CD4-positive, alpha-beta T cell treated with Interferon gamma for 1 hour (primary cell): ENCODE results near the gene MTHFD2.

ENCODE experiments used
- DNase-seq: peaks from one replicate; pipeline ENCODE4 v3.0.0-alpha.2; 2020

The MTHFD2 gene

GRCh38 chr2:74232426-74232825 lies 34.0 kb downstream of the MTHFD2 start:
- no peak for DNase-seq

GRCh38 chr2:74233648-74234047 lies 35.2 kb downstream of the MTHFD2 start:
- no peak for DNase-seq

GRCh38 chr2:74235041-74235440 lies 36.6 kb downstream of the MTHFD2 start:
- DNase-seq, result no peak

GRCh38 chr2:74238879-74239278 lies 40.5 kb downstream of the MTHFD2 start:
- DNase-seq, result no peak

GRCh38 chr2:74239346-74239745 lies 40.9 kb downstream of the MTHFD2 start:
- no peak for DNase-seq

- DNase-seq, result no peak
Measured at GRCh38 chr2:74242354-74243071, 44.1 kb downstream of the MTHFD2 start.

GRCh38 chr2:74244286-74244685 lies 45.9 kb downstream of the MTHFD2 start:
- no peak for DNase-seq

- no peak for DNase-seq
Measured at GRCh38 chr2:74246496-74247195, 48.2 kb downstream of the MTHFD2 start.

DNA sequence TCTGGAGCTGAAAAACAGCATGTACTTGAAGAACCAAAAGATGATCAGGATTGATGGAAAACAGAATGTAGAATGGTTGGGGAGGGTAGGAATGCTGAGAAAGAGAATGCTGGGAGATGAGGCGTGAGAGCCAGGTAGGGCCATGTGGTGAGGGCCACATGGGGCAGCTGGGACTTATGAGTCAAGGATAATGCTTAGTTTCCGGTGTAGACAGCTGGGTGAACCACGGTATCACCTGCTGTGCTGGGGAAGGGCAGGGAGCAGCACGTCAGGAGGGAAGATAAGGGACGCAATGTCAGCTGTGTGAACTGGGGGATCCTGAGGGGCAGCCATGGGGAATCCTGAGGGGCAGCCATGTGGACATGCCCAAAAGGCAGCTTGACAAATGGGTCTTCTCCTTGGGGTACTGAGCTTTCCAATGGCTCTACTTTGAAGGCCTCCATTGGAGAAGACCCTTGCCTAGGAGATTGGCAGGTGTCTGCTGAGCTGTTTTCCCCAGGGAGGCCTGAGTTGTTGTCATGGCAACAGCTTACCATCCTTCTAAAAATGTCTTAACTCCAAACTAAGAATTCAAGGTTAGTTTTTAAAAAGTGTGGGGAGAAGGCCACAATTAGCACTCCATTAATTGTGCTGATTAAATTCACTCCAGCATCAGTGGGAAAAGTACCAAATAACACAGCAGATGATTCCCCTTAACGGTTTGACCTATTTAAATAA lies 51.1 kb downstream of the MTHFD2 start:
- no peak for DNase-seq

DNA sequence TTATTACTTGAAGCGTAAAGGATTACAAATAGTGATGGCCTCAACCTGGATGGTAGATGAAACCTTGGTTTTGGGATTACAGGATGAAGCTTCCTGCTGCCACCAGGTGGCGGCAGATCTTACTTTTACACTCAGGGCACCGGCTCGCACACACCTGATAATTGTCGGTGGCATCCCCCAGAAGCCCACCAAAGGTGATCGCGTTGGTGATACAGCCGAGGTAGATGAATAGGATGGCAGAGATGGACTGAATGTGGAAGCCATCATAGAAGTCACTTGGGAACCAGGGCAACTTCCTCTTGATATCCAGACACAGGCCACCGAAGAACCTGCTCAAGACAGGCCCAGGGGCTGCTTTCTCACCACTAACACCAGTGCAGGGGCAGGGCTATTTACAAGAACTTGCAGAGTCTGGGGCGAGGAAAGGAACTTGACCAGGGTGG lies 51.8 kb downstream of the MTHFD2 start:
- DNase-seq, result peak; percentile 46

DNA sequence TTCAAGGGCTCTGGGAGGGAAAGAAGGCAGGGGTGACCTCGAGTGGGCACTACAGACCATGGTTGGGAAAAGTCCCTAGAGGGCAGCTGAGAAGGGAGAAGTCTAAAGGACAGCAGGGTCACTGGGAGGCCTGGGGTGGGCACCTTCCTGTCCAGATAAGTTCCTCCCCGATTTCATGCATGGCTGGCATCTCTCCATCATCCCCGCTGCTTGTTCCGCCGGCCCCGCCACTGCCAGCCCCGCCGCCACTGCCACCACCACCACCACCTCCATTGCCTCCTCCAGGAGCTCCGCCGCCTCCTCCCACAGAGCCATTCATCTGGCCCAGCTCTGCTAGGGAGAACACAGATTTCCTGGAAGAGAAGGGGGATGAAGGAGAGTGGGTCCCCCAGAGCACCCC lies 53.6 kb downstream of the MTHFD2 start:
- no peak for DNase-seq

GRCh38 chr2:74252862-74253261 lies 54.4 kb downstream of the MTHFD2 start:
- no peak for DNase-seq

- DNase-seq, result no peak
Measured at GRCh38 chr2:74253306-74253970, 55.0 kb downstream of the MTHFD2 start.

DNA sequence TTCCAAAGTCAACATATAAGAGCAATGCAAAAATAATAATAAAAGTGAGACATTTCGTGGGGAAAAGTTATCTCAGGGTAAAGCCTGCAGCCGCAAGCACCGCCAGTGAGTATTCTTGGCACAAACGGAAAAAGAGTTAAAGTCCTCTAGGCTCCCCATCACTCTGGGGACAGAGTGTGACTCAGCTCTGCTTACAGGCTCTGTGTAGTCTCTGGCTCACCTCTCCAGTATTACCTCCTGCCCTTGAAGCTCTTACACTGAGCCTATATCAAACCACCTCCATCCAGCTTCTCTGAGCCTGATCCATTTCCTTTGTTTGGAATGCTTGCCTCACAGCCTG lies 55.5 kb downstream of the MTHFD2 start:
- DNase-seq, result no peak

GRCh38 chr2:74255660-74256213 lies 57.3 kb downstream of the MTHFD2 start:
- no peak for DNase-seq

- no peak for DNase-seq
Measured at GRCh38 chr2:74259191-74259590, 60.8 kb downstream of the MTHFD2 start.

DNA sequence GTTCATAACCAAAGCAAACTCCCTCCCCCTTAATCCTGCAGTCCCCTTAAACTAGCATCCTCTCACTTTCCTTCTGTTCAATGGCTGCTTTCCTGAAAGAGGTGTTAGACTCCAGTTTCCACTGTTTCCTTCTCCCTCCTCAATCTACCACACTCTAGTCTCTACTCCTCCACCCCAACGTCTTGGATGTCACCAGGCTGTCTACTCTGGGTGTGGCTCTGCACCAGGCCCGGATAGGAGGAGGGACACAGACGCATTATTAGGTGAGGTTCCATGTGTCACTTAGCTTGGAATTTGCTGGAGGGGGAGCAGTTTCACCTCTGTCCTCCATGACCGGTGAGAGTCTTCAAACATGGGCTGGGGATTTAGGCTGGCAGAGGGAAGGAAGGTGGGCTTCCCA lies 61.3 kb downstream of the MTHFD2 start:
- DNase-seq, result no peak

- no peak for DNase-seq
Measured at GRCh38 chr2:74260495-74260894, 62.1 kb downstream of the MTHFD2 start.

GRCh38 chr2:74261204-74261864 lies 62.9 kb downstream of the MTHFD2 start:
- no peak for DNase-seq

DNA sequence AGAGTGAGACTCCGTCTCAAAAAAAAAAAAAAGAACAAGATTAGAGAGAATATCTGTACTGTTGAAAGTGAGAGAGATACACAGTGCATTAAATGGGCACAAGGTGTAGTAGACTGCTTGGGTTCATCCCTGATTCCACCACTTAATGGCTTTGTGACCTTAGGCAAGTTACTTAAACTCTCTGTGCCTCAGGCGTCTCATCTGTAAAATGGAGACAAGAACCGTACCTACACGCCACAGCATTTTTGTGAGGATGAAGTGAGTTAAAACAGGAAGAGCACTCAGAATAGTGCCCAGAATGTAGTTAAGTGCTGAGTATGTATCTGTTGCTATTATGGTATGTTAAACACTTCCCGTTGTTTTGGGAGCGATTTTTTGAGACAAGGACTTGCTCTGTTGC lies 64.3 kb downstream of the MTHFD2 start:
- DNase-seq, result no peak

GRCh38 chr2:74264281-74264680 lies 65.9 kb downstream of the MTHFD2 start:
- DNase-seq, result no peak

DNA sequence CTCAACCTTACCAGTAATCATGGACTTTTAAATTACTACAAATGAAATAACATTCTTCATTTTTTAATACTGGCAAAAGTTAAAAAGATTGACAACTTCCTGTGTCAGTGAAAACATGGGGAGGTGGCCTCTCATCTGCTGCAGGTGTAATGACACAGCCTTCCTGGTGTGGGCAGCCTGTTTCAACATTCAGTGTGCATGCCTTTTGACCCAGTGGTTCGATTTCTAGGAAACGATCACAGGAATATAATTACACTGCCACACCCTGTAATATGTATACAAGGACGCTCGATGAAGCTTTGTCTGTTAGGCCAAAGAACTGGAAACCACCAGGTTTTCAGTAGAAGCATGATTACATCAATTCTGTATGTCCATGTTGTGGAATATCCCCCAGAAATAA lies 68.7 kb downstream of the MTHFD2 start:
- DNase-seq, result peak; percentile 64
